Uterus (tissue), 4 donors: Measurements from ENCODE around the gene MITF. TPM values are rescaled to one million over a fixed set of nuclear protein-coding genes. Genes with fewer than 3 reads are reported as not detected.

ENCODE experiments used
- DNase-seq, 2 donors: peaks; one replicate each; pipeline ENCODE4 v3.0.0-alpha.2; 2019 to 2020
- H3K27ac ChIP-seq, 2 donors: fragments of 200-600 bp; sonication (generic); 1 replicate in 1 of 2; 2 replicates in 1 of 2; pipeline ENCODE4 v1.5.1; 2016 to 2018
- H3K27me3 ChIP-seq, 2 donors: fragments of 200-600 bp; sonication (generic); one replicate each; pipeline ENCODE4 v1.5.1; 2018 to 2019; ENCODE audit warnings: control low read depth in 1 of 2
- H3K36me3 ChIP-seq, 2 donors: fragments of 200-600 bp; sonication (generic); one replicate each; pipeline ENCODE4 v1.5.1; 2019; ENCODE audit warnings: control low read depth in 1 of 2
- H3K4me1 ChIP-seq, 2 donors: fragments of 200-600 bp; sonication (generic); one replicate each; pipeline ENCODE4 v1.5.1; 2018 to 2019; ENCODE audit warnings: control low read depth in 1 of 2
- H3K4me3 ChIP-seq, 2 donors: fragments of 200-600 bp; sonication (generic); 1 replicate in 1 of 2; 2 replicates in 1 of 2; pipeline ENCODE4 v1.5.1; 2018 to 2019; ENCODE audit warnings: mild to moderate bottlenecking in 1 of 2
- H3K9me3 ChIP-seq, 2 donors: fragments of 200-600 bp; sonication (generic); one replicate each; pipeline ENCODE4 v1.5.1; 2019; ENCODE audit warnings: control low read depth in 1 of 2
- CTCF ChIP-seq, 4 experiments: fragments of 200-600 bp in 2 of 4; fragments of 450-650 bp in 2 of 4; sonication (generic) in 2 of 4; IDR thresholded peaks; one replicate each; pipeline ENCODE4 v1.5.1; 2016 to 2019; ENCODE audit warnings: antibody characterized with exemption in 4 of 4, mild to moderate bottlenecking in 2 of 4, moderate library complexity in 1 of 4
- POLR2A ChIP-seq, 2 donors: fragments of 450-650 bp; IDR thresholded peaks; one replicate each; pipeline ENCODE4 v1.6.1; 2016; ENCODE audit warnings: antibody characterized with exemption in 2 of 2, mild to moderate bottlenecking in 1 of 2, moderate library complexity in 1 of 2
- intact Hi-C: fragments of 100-400 bp; cut with DNase I; formaldehyde crosslinking; loops from one replicate; pipeline ENCODE4 v1.15.1; 2023; ENCODE audit warnings: low total_unique reads
- total RNA-seq, 4 donors: library from RNA; depleted of rRNA in 3 of 4; stranded (reverse); fragments of >200 nt in 3 of 4; gene quantifications; one replicate each; pipeline versions ENCODE4 v1.1.0 to v1.2.4, GENCODE V29; 2014 to 2023
- donor health status: DM: yes; HTN: yes; CAD: no.

Gene MITF
- total RNA-seq, 4 donors from 2014 or later = 18.2 to 66.0 (median 52.6) TPM

- intact Hi-C loops = no loop called here
- H3K4me1 ChIP-seq = peaks cover 0 to 26% of the 10 kb centered on the region in 2 donors
- H3K27ac ChIP-seq = no peak overlapping the region
- H3K27me3 ChIP-seq = no peaks in the 10 kb centered on the region
- TF ChIP-seq POLR2A (IDR thresholded peaks at IDR 0.05) (no peak), CTCF (IDR thresholded peaks at IDR 0.05) (no peak)
- no peaks in the 10 kb centered on the region for H3K9me3 ChIP-seq
- no peak overlapping the region for H3K4me3 ChIP-seq
- no peaks in the 10 kb centered on the region for H3K36me3 ChIP-seq
- DNase-seq = no peak
Observed at GRCh38 chr3:69881051-69881450, 141.8 kb downstream of the MITF start.

- Histone ChIP-seq H3K9me3 (no peaks in the 10 kb centered on the region), H3K27ac (no peak overlapping the region), H3K4me1 (peaks cover 2 to 30% of the 10 kb centered on the region in 2 donors), H3K27me3 (no peaks in the 10 kb centered on the region), H3K4me3 (no peak overlapping the region), H3K36me3 (no peaks in the 10 kb centered on the region)
- no peak for DNase-seq
- TF ChIP-seq CTCF (IDR thresholded peaks at IDR 0.05) = no peak
- no peak for TF ChIP-seq POLR2A (IDR thresholded peaks at IDR 0.05)
- intact Hi-C loops = no loop called here
Observed at GRCh38 chr3:69881756-69882428, 142.6 kb downstream of the MITF start.

- Histone ChIP-seq H3K27ac (no peak overlapping the region), H3K9me3 (no peaks in the 10 kb centered on the region), H3K4me1 (peaks cover 6 to 32% of the 10 kb centered on the region in 2 donors), H3K4me3 (no peak overlapping the region), H3K27me3 (no peaks in the 10 kb centered on the region), H3K36me3 (no peaks in the 10 kb centered on the region)
- intact Hi-C loops = no loop called here
- TF ChIP-seq POLR2A (IDR thresholded peaks at IDR 0.05) (no peak), CTCF (IDR thresholded peaks at IDR 0.05) (no peak)
- no peak for DNase-seq
Observed at GRCh38 chr3:69882560-69882959, 143.3 kb downstream of the MITF start.

GRCh38 chr3:69888040-69888942 is 149.0 kb downstream of the MITF start:
- DNase-seq = no peak
- intact Hi-C loops = no loop called here
- TF ChIP-seq CTCF (IDR thresholded peaks at IDR 0.05) (no peak), POLR2A (IDR thresholded peaks at IDR 0.05) (no peak)
- Histone ChIP-seq H3K36me3 (no peaks in the 10 kb centered on the region), H3K27ac (peak overlapping the region in 1 of 2 donors; percentile 23), H3K4me1 (peaks cover 6 to 14% of the 10 kb centered on the region in 2 donors), H3K4me3 (no peak overlapping the region), H3K9me3 (no peaks in the 10 kb centered on the region), H3K27me3 (no peaks in the 10 kb centered on the region)

- no peak for DNase-seq
- Histone ChIP-seq H3K27me3 (no peaks in the 10 kb centered on the region), H3K27ac (no peak overlapping the region)
Observed at GRCh38 chr3:69888943-69889315, 149.7 kb downstream of the MITF start.

More at GRCh38 chr3:69888943-69889315, 149.7 kb downstream of the MITF start:
- peaks cover 6 to 8% of the 10 kb centered on the region in 2 donors for H3K4me1 ChIP-seq
- TF ChIP-seq CTCF (IDR thresholded peaks at IDR 0.05) = no peak
- no peak for TF ChIP-seq POLR2A (IDR thresholded peaks at IDR 0.05)
- H3K36me3 ChIP-seq = no peaks in the 10 kb centered on the region
- no peak overlapping the region for H3K4me3 ChIP-seq
- intact Hi-C loops = no loop called here
- H3K9me3 ChIP-seq = no peaks in the 10 kb centered on the region
